ENCODE measurements around the gene ZNF77.

ZNF77 gene

GRCh38 chr19:2963122-2963521 is 18.4 kb upstream of the ZNF77 start:
- TF ChIP-seq TOX (CRISPR knock-in tag; IDR thresholded peaks at IDR 0.05; ENCODE audit: borderline replicate concordance) (no peak), ARNTL (CRISPR knock-in tag; IDR thresholded peaks at IDR 0.05; ENCODE audit: borderline replicate concordance, low read depth) (no peak), ZFP3 (CRISPR knock-in tag; IDR thresholded peaks at IDR 0.05) (no peak), CSRNP3 (CRISPR knock-in tag; IDR thresholded peaks at IDR 0.05) (no peak), OSR1 (CRISPR knock-in tag; IDR thresholded peaks at IDR 0.05) (no peak), ISL1 (CRISPR knock-in tag; IDR thresholded peaks at IDR 0.05) (no peak), ESRRG (CRISPR knock-in tag; IDR thresholded peaks at IDR 0.05) (no peak), ZC3H10 (CRISPR knock-in tag; IDR thresholded peaks at IDR 0.05) (no peak), ZNF565 (CRISPR knock-in tag; conservative IDR thresholded peaks at IDR 0.05; ENCODE audit: low read depth) (no peak), GLIS3 (CRISPR knock-in tag; IDR thresholded peaks at IDR 0.05) (no peak), RARB (CRISPR knock-in tag; IDR thresholded peaks at IDR 0.05) (no peak), ZNF70 (CRISPR knock-in tag; IDR thresholded peaks at IDR 0.05) (no peak), BACH2 (CRISPR knock-in tag; IDR thresholded peaks at IDR 0.05; ENCODE audit: borderline replicate concordance) (no peak), PATZ1 (CRISPR knock-in tag; IDR thresholded peaks at IDR 0.05; ENCODE audit: borderline replicate concordance) (no peak), PPARA (CRISPR knock-in tag; IDR thresholded peaks at IDR 0.05; ENCODE audit: borderline replicate concordance) (no peak), ZFP30 (CRISPR knock-in tag; IDR thresholded peaks at IDR 0.05) (no peak), ZNF8 (CRISPR knock-in tag; IDR thresholded peaks at IDR 0.05) (no peak), SNAI2 (CRISPR knock-in tag; IDR thresholded peaks at IDR 0.05) (no peak), POU6F1 (CRISPR knock-in tag; IDR thresholded peaks at IDR 0.05; ENCODE audit: borderline replicate concordance, low read depth) (no peak)
- ATAC-seq = no peak

GRCh38 chr19:2962018-2962670 is 17.4 kb upstream of the ZNF77 start:
- peak; percentile 88 for ATAC-seq
- TF ChIP-seq ZNF70 (CRISPR knock-in tag; IDR thresholded peaks at IDR 0.05) (peak; percentile 76), SNAI2 (CRISPR knock-in tag; IDR thresholded peaks at IDR 0.05) (peak; percentile 94), ESRRG (CRISPR knock-in tag; IDR thresholded peaks at IDR 0.05) (no peak), POU6F1 (CRISPR knock-in tag; IDR thresholded peaks at IDR 0.05; ENCODE audit: borderline replicate concordance, low read depth) (no peak), OSR1 (CRISPR knock-in tag; IDR thresholded peaks at IDR 0.05) (no peak), ZFP3 (CRISPR knock-in tag; IDR thresholded peaks at IDR 0.05) (peak; percentile 89), PATZ1 (CRISPR knock-in tag; IDR thresholded peaks at IDR 0.05; ENCODE audit: borderline replicate concordance) (peak; percentile 40; the same call in 1 of the 2 replicates), RARB (CRISPR knock-in tag; IDR thresholded peaks at IDR 0.05) (no peak), BACH2 (CRISPR knock-in tag; IDR thresholded peaks at IDR 0.05; ENCODE audit: borderline replicate concordance) (peak; percentile 92), TOX (CRISPR knock-in tag; IDR thresholded peaks at IDR 0.05; ENCODE audit: borderline replicate concordance) (no peak), ZC3H10 (CRISPR knock-in tag; IDR thresholded peaks at IDR 0.05) (no peak), ISL1 (CRISPR knock-in tag; IDR thresholded peaks at IDR 0.05) (no peak), TSHZ2 (CRISPR knock-in tag; IDR thresholded peaks at IDR 0.05) (peak; percentile 92), ZNF565 (CRISPR knock-in tag; conservative IDR thresholded peaks at IDR 0.05; ENCODE audit: low read depth) (peak; percentile 97), CSDC2 (CRISPR knock-in tag; IDR thresholded peaks at IDR 0.05) (peak; percentile 98), ARNTL (CRISPR knock-in tag; IDR thresholded peaks at IDR 0.05; ENCODE audit: borderline replicate concordance, low read depth) (peak; percentile 86; the same call in 1 of the 2 replicates), ZNF8 (CRISPR knock-in tag; IDR thresholded peaks at IDR 0.05) (peak; percentile 28; the same call in 1 of the 2 replicates), CREB5 (CRISPR knock-in tag; IDR thresholded peaks at IDR 0.05; ENCODE audit: low read depth) (peak; percentile 98), PPARA (CRISPR knock-in tag; IDR thresholded peaks at IDR 0.05; ENCODE audit: borderline replicate concordance) (peak; percentile 98), ZFP30 (CRISPR knock-in tag; IDR thresholded peaks at IDR 0.05) (peak; percentile 73), CSRNP3 (CRISPR knock-in tag; IDR thresholded peaks at IDR 0.05) (no peak), GLIS3 (CRISPR knock-in tag; IDR thresholded peaks at IDR 0.05) (no peak)

Measured in SK-N-SH treated with all-trans-retinoic acid at 6 μM for 48 hours (cell line).